ENCODE data around the gene GALNTL6.

The GALNTL6 gene

DNA sequence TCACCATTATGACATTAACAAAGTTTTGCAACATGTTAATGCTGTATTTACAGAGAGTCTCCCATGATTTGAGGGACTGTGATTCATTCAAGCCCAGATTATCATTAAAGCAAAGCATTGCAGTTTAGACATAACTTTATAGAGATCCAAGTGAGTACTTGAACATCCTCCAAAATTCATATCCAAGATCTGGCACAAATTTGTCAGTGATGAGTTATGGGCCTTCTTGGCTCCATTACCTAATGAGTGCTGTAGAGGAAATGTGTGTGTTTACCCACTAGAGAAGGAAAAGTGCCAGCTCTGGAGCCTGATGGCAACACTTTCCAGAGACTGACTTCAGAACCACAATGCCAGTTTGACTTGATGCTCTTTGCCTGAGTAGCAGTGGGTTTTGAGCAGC is 432.3 kb downstream of the GALNTL6 start:
- H3K4me3 ChIP-seq (ENCODE audit: low read length), result no peak overlapping the region
- no peak for DNase-seq (ENCODE audit: low read depth)

DNA sequence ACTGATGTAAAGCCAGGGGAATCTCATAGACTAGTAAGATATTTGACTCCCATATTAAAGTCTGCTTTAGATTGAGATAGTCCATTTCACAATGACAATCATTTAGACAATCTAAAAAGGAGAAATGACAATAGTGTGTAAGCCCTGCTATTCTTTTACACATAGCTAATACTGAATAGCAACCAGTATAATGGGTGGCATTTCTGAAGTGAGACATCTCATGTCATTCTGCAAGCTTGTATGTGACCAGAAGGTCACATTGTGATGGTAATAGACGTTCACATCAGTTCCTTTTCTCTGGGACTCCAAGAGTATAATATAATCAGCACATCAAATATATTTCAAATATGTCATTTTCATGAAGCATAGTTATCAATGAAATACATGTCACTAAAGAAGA is 440.2 kb downstream of the GALNTL6 start:
- TF ChIP-seq, protein P1, sequence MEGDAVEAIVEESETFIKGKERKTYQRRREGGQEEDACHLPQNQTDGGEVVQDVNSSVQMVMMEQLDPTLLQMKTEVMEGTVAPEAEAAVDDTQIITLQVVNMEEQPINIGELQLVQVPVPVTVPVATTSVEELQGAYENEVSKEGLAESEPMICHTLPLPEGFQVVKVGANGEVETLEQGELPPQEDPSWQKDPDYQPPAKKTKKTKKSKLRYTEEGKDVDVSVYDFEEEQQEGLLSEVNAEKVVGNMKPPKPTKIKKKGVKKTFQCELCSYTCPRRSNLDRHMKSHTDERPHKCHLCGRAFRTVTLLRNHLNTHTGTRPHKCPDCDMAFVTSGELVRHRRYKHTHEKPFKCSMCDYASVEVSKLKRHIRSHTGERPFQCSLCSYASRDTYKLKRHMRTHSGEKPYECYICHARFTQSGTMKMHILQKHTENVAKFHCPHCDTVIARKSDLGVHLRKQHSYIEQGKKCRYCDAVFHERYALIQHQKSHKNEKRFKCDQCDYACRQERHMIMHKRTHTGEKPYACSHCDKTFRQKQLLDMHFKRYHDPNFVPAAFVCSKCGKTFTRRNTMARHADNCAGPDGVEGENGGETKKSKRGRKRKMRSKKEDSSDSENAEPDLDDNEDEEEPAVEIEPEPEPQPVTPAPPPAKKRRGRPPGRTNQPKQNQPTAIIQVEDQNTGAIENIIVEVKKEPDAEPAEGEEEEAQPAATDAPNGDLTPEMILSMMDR (conservative IDR thresholded peaks at IDR 0.05; ENCODE audit: low read depth, low read length), result no peak
- no peak for DNase-seq (ENCODE audit: low read depth)
- H3K4me3 ChIP-seq (ENCODE audit: low read length), result no peak overlapping the region

More for the DNA sequence above, 432.3 kb downstream of the GALNTL6 start:
- TF ChIP-seq, protein P1 (conservative IDR thresholded peaks at IDR 0.05; ENCODE audit: low read depth, low read length), result no peak

DNA sequence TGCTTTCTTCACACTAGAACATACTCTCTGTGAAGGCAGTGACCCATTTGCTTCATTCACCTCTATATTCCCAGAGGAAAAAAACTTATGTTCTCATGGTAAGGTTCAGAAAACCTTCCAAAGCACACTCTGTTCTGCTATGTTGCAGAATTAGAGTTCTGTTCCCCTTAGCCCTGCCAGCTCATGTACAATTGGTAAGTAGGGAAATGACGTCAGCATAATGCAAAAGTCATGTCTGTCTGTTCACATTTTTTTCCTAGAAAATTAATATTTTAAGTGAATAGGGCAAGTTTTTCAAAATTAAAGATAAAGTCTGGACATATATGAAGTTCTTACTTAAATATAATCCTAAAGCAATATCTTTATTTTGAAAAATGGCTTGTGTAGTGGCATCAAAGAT is 443.6 kb downstream of the GALNTL6 start:
- DNase-seq (ENCODE audit: low read depth), result no peak
- TF ChIP-seq, protein P1 (conservative IDR thresholded peaks at IDR 0.05; ENCODE audit: low read depth, low read length), result no peak
- no peak overlapping the region for H3K4me3 ChIP-seq (ENCODE audit: low read length)

DNA sequence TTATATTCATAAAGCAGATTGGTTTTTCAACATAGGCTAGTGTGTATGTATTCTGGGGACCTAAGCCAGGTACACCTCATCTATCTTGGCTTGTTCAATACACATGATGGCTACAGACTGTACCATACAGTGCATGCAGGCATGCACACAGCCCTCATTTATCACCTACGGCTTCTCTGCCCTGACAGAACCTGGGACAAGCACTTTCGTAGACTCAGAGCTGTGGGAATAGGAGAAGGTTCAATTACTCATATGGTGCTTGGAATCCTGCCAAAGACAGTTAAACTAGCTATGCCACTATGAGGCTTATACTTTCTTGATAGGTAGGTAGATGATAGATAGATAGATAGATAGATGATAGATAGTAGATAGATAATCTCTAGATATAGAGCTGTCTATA is 457.2 kb downstream of the GALNTL6 start:
- DNase-seq (ENCODE audit: low read depth), result no peak
- no peak overlapping the region for H3K4me3 ChIP-seq (ENCODE audit: low read length)
- TF ChIP-seq, protein P1 (conservative IDR thresholded peaks at IDR 0.05; ENCODE audit: low read depth, low read length), result no peak

DNA sequence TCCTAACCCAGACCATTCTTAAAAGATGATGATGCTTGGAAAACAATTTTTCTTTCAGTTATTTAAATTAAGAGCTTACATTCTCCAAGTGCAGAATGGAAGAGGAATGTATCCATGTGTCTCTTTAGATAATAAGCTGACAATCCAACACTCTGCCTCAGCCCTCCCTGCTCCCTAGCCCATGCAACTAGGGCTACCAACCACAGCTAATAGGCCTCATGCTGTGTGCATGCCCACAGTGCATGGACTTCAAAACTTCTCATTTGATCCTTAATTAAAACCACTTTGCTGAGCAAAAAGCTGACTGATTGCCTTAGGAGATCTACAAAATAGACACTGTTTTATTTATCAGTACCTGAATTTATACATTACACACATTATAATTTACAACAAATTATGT is 473.9 kb downstream of the GALNTL6 start:
- TF ChIP-seq, protein P1 (conservative IDR thresholded peaks at IDR 0.05; ENCODE audit: low read depth, low read length), result no peak
- DNase-seq (ENCODE audit: low read depth), result no peak
- no peak overlapping the region for H3K4me3 ChIP-seq (ENCODE audit: low read length)

DNA sequence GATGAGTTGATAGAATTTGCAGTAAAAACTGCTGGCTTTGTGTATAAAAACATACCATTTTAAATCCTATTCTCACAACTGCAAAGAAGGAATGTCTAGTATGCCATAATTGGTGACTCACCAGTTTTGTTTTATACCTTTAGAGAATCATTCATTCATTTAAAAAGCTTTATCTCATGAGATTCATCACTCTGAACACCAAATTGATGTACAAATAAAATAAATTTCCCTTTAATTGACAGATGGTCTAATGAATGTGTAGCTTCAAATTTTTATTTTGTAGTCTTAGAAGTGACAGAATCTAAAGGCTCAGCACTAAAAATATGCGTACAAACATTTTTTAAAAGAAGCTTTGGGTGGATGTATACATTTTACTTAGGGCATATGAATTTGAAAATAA is 492.5 kb downstream of the GALNTL6 start:
- no peak overlapping the region for H3K4me3 ChIP-seq (ENCODE audit: low read length)
- DNase-seq (ENCODE audit: low read depth), result peak; percentile 8
- TF ChIP-seq, protein P1 (conservative IDR thresholded peaks at IDR 0.05; ENCODE audit: low read depth, low read length), result no peak

DNA sequence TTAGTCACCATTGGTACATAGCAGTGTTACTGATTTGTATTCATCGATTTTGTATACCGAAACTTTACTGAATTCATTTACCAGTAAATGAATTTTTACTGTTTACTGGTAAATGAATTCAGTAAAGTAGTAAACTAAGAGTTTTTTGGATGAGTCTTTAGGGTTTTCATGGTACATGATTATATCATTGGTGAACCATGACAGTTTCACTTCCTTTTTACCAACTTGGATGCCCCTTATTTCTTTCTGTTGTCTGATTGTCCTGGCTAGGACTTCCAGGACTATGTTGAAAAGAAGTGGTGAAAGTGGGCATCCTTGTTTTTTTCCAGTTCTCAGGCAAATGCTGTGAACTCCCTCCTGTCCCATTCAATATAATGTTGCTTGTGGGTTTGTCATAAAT is 494.9 kb downstream of the GALNTL6 start:
- TF ChIP-seq, protein P1 (conservative IDR thresholded peaks at IDR 0.05; ENCODE audit: low read depth, low read length), result no peak
- no peak overlapping the region for H3K4me3 ChIP-seq (ENCODE audit: low read length)

More for the DNA sequence above, 494.9 kb downstream of the GALNTL6 start:
- no peak for DNase-seq (ENCODE audit: low read depth)
